ACHN (cell line): ENCODE results near the gene POM121L2.

Source experiments
- DNase-seq: peaks from one replicate; pipeline ENCODE4 v3.0.0-alpha.2; 2015
- in situ Hi-C: cut with HindIII; loops from 2 replicates; pipeline ENCODE4 v1.10.0; 2017; ENCODE audit warnings: low sequenced_read_pairs, low pct_ligation_motif_present, low pct_unique_long_range_greater_than_20kb

Gene POM121L2

DNA sequence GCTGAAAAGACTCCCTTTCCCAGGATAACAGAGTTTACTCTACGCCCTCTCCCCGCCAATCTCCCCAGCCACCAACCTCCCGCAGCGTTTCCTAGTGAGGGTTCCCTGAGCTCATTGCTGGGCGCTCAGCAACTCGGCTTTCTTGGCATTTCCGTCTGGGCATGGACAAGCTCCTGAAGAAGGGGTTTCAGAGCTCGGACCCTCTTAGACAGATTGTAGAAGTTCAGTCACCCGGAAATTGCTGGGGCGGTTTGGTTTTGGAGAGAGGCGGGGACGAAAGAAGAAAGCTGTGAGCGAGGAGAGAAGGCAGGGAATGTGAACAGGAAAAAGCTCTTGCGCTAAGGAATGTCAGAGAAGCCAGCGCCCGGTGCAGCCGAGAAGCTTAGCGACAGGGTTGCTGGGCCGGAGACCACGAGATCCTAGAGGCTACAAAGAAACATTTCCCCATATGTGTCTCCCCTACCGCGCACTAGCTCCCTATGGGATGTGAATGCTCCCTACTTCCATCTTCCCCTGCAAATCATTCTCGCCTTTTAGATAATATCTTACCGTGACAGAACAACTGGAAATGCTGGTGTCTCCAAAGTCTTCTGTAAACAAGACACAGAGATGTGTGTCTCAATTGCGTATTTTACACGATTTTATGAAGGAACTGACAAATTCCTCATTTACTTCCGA lies 15.8 kb downstream of the POM121L2 start:
- in situ Hi-C loops: no loop called here
- peak; percentile 15 for DNase-seq

DNA sequence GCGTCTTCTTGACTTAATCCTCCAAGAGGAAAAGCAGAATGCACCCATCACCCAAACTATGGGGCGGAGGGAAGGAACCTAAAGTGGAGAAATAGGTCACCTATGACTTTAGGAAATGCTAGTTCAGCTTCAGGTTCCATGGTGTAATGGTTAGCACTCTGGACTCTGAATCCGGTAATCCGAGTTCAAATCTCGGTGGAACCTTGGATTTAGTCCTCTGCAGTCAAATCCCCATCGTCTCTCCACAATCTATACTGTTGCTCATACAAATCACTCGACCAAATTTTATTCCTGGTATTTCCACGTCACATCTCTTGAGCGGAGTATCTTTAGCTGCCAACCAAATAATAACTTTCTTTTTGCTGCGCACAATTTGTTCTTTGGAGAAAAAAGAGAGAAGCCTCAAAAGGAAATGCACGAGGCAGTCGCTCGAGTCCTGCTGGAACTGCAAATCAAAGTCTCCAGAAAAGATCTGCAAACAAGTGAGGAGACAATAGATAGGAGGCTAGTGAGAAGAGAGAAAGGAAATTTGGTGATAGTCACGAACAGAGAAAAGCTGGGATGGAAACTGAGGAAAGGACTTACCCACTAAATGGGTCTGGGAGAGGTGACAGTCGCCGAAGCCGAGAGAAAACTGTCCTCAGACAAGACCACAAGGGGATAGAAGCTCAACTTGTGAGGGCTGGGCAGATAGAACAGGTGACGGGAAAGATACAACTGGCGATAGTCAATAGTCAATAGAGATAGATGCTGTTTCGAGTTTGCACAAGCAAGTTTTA lies 16.6 kb downstream of the POM121L2 start:
- in situ Hi-C loops: no loop called here
- peak; percentile 61 for DNase-seq

DNA sequence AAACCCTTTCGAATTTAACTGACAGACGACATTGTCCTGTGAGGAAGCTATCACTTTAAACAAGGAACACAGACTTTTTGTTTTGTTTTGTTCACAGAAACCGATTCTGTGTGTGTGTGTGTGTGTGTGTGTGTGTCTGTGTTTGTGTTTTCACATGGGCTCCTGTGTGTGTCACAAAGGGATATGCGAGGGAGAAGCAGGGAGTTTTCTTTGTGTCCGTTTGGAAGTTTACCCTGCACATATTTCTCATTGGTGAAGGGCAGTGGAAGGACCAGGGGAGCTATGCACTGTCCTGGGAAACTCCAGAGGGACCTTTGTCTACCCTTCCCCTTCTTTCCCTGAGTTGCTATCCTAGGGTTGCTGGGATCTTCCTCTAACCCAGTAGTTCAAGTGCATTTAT lies 17.7 kb downstream of the POM121L2 start:
- in situ Hi-C loops: no loop called here
- no peak for DNase-seq

- DNase-seq: peak; percentile 8
- in situ Hi-C loops: no loop called here
Observed at GRCh38 chr6:27293436-27294098, 18.5 kb downstream of the POM121L2 start.

DNA sequence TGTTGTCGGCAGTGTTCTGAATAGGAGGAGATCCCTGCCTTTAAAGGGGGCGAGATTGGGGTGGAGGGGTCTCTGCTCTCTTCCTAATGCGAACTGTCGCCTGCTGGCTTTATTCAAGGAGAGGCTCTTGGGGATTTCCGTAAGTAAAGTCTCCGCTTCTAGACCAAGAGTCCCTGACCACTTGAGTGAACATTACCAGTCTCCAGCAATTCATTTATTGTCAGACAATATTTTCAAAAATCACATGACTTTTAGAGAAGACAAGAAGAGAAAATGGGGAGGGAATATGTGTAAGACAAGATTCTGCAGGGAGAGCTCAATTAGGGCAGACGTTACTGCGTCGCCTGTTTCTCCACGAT lies 21.2 kb downstream of the POM121L2 start:
- no peak for DNase-seq
- in situ Hi-C loops: no loop called here

GRCh38 chr6:27290065-27290849 lies 21.8 kb downstream of the POM121L2 start:
- no peak for DNase-seq
- in situ Hi-C loops: no loop called here

GRCh38 chr6:27288136-27289044 lies 23.7 kb downstream of the POM121L2 start:
- in situ Hi-C loops: no loop called here
- DNase-seq: peak; percentile 8

DNA sequence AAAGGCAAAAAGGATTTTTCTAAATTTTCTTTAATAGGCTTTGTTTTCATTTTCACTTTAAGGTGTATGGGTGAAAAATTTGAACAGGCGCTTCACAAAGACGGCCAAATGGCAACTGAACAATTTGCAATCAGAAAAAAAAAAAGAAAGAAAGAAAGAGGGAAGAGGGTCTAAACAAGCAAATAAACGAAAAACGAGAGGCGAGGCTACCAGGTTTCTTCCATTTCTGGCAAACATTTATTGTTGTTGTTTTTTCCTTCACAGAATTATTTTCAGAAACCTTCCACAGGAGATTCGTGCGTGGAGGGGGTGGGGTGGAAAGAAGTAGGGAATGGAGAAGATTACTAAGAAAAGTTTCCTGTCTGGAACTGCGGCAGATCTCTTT lies 24.3 kb downstream of the POM121L2 start:
- in situ Hi-C loops: no loop called here
- DNase-seq: no peak

DNA sequence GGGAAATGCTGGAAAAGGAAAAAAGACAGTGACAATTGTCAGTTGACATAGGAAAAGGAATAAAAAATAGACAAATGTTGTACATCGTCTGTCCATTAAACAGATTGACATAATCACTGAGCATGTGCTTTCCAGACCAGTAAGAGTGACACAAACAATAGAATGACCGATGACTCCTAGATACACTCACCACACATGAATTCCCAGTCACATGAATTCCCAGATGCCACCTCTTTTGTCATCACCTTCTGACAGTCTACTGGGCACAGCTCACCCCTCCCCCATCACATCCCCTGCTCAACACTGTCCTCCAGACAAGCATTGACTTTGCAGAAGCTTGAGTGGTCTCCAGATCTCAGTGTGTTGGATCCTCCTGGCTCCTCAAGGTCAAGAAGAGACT lies 25.9 kb downstream of the POM121L2 start:
- no peak for DNase-seq
- in situ Hi-C loops: no loop called here

GRCh38 chr6:27283279-27283678 lies 28.8 kb downstream of the POM121L2 start:
- in situ Hi-C loops: no loop called here
- no peak for DNase-seq

DNA sequence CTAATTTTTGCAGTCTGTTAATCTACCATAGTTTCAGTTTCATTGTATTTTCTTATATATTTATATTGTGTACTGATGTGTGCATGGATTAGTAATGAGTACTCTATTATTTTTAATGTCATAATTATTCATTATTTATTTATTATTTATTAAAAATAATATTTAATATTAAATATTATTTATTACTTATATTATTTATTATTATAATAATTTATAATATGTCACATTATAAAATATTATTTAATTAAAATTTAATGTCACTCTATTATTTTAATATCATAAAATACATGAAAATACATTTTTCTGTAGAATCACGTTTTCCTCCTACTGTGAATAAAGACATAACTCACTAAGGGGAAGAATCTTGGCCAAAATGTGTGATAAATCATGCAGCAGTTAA lies 30.5 kb downstream of the POM121L2 start:
- DNase-seq: no peak
- in situ Hi-C loops: no loop called here

- peak; percentile 34 for DNase-seq
- in situ Hi-C loops: no loop called here
Observed at GRCh38 chr6:27281105-27281539, 31.0 kb downstream of the POM121L2 start.

- peak; percentile 38 for DNase-seq
- in situ Hi-C loops: no loop called here
Observed at GRCh38 chr6:27280540-27281000, 31.5 kb downstream of the POM121L2 start.

DNA sequence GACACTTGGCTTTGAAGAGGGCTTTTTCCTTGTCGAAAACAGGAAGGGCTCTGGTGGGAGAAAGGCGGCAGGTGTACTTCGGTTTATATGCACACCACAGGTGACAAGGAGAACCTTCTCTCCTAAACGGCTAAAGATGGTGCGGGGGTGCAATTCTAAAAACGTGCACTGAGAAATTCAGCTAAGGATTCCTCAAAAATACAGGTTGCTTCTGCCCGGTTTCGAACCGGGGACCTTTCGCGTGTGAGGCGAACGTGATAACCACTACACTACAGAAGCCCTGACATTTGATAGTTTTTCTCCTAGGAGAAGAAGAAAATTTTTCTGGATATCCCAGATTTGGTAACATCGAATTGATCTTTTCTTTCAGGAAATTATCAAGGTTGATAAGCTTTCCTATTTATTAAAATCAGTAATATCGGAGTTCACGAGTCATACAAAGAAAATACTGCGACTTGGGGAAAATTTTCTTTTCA lies 32.0 kb downstream of the POM121L2 start:
- in situ Hi-C loops: no loop called here
- DNase-seq: peak; percentile 69

GRCh38 chr6:27279513-27280063 lies 32.5 kb downstream of the POM121L2 start:
- in situ Hi-C loops: no loop called here
- peak; percentile 39 for DNase-seq

- in situ Hi-C loops: no loop called here
- no peak for DNase-seq
Observed at GRCh38 chr6:27275025-27275956, 36.8 kb downstream of the POM121L2 start.

GRCh38 chr6:27273783-27274182 lies 38.3 kb downstream of the POM121L2 start:
- in situ Hi-C loops: no loop called here
- DNase-seq: no peak
